ENCODE results near the gene DCAF11.
A peak's percentile ranks its signal among the peaks of the same experiment; 100 is the strongest.
"Not testable (repeated sequence)": the region's sequence is repeated elsewhere in the genome, so short reads cannot be mapped to it uniquely, and the experiment has no call there.

DCAF11 gene

GRCh38 chr14:24100197-24100981 lies 14.2 kb upstream of the DCAF11 start:
- no peak for FAIRE-seq
- TF ChIP-seq POLR2A (IDR thresholded peaks at IDR 0.05; ENCODE audit: low read depth, low read length) (no peak), POLR2AphosphoS5 (IDR thresholded peaks at IDR 0.05; ENCODE audit: low read depth, low read length) (no peak), TAF1 (IDR thresholded peaks at IDR 0.05; ENCODE audit: borderline replicate concordance, low read depth, low read length) (no peak)

GRCh38 chr14:24100982-24101494 lies 13.5 kb upstream of the DCAF11 start:
- no peak for TF ChIP-seq TAF1 (IDR thresholded peaks at IDR 0.05; ENCODE audit: borderline replicate concordance, low read depth, low read length)
- TF ChIP-seq POLR2A (IDR thresholded peaks at IDR 0.05; ENCODE audit: low read depth, low read length) = no peak
- no peak for TF ChIP-seq POLR2AphosphoS5 (IDR thresholded peaks at IDR 0.05; ENCODE audit: low read depth, low read length)
- DNase-seq (ENCODE audit: insufficient read length) (no peak), FAIRE-seq (no peak)

More at GRCh38 chr14:24100197-24100981, 14.2 kb upstream of the DCAF11 start:
- no peak for DNase-seq (ENCODE audit: insufficient read length)

- DNase-seq (ENCODE audit: insufficient read length) = no peak
- TF ChIP-seq TAF1 (IDR thresholded peaks at IDR 0.05; ENCODE audit: borderline replicate concordance, low read depth, low read length) (no peak), POLR2A (IDR thresholded peaks at IDR 0.05; ENCODE audit: low read depth, low read length) (no peak), POLR2AphosphoS5 (IDR thresholded peaks at IDR 0.05; ENCODE audit: low read depth, low read length) (no peak)
- FAIRE-seq = no peak
Observed at GRCh38 chr14:24102357-24103048, 12.1 kb upstream of the DCAF11 start.

- TF ChIP-seq TAF1 (IDR thresholded peaks at IDR 0.05; ENCODE audit: borderline replicate concordance, low read depth, low read length) (no peak), POLR2AphosphoS5 (IDR thresholded peaks at IDR 0.05; ENCODE audit: low read depth, low read length) (no peak), POLR2A (IDR thresholded peaks at IDR 0.05; ENCODE audit: low read depth, low read length) (no peak)
- no peak for FAIRE-seq
- no peak for DNase-seq (ENCODE audit: insufficient read length)
Observed at GRCh38 chr14:24103451-24103850, 11.1 kb upstream of the DCAF11 start.

- DNase-seq (ENCODE audit: insufficient read length); FAIRE-seq: not testable (repeated sequence)
Observed at GRCh38 chr14:24105609-24106239, 8.9 kb upstream of the DCAF11 start.

- no peak for DNase-seq (ENCODE audit: insufficient read length)
- FAIRE-seq = no peak
- no peak for TF ChIP-seq TAF1 (IDR thresholded peaks at IDR 0.05; ENCODE audit: borderline replicate concordance, low read depth, low read length)
Observed at GRCh38 chr14:24106672-24107271, 7.8 kb upstream of the DCAF11 start.

GRCh38 chr14:24108336-24108874 lies 6.2 kb upstream of the DCAF11 start:
- FAIRE-seq = no peak
- TF ChIP-seq POLR2AphosphoS5 (IDR thresholded peaks at IDR 0.05; ENCODE audit: low read depth, low read length) (no peak), POLR2A (IDR thresholded peaks at IDR 0.05; ENCODE audit: low read depth, low read length) (no peak), TAF1 (IDR thresholded peaks at IDR 0.05; ENCODE audit: borderline replicate concordance, low read depth, low read length) (no peak)

GRCh38 chr14:24110060-24110459 lies 4.5 kb upstream of the DCAF11 start:
- DNase-seq (ENCODE audit: insufficient read length) = no peak
- FAIRE-seq = peak; percentile 21
- TF ChIP-seq TAF1 (IDR thresholded peaks at IDR 0.05; ENCODE audit: borderline replicate concordance, low read depth, low read length) = no peak
- no peak for TF ChIP-seq POLR2A (IDR thresholded peaks at IDR 0.05; ENCODE audit: low read depth, low read length)

More at GRCh38 chr14:24108336-24108874, 6.2 kb upstream of the DCAF11 start:
- DNase-seq (ENCODE audit: insufficient read length) = no peak

GRCh38 chr14:24110523-24110922 lies 4.1 kb upstream of the DCAF11 start:
- no peak for DNase-seq (ENCODE audit: insufficient read length)
- TF ChIP-seq POLR2A (IDR thresholded peaks at IDR 0.05; ENCODE audit: low read depth, low read length) (no peak), TAF1 (IDR thresholded peaks at IDR 0.05; ENCODE audit: borderline replicate concordance, low read depth, low read length) (no peak), POLR2AphosphoS5 (IDR thresholded peaks at IDR 0.05; ENCODE audit: low read depth, low read length) (no peak)
- no peak for FAIRE-seq

- no peak for TF ChIP-seq POLR2A (IDR thresholded peaks at IDR 0.05; ENCODE audit: low read depth, low read length)
- TF ChIP-seq TAF1 (IDR thresholded peaks at IDR 0.05; ENCODE audit: borderline replicate concordance, low read depth, low read length) = no peak
- TF ChIP-seq POLR2AphosphoS5 (IDR thresholded peaks at IDR 0.05; ENCODE audit: low read depth, low read length) = no peak
- DNase-seq (ENCODE audit: insufficient read length) (no peak), FAIRE-seq (no peak)
Observed at GRCh38 chr14:24113379-24113800, 1.2 kb upstream of the DCAF11 start.

GRCh38 chr14:24113801-24114531 lies 611 bp upstream of the DCAF11 start:
- FAIRE-seq (no peak), DNase-seq (ENCODE audit: insufficient read length) (peak; percentile 69)
- TF ChIP-seq POLR2AphosphoS5 (IDR thresholded peaks at IDR 0.05; ENCODE audit: low read depth, low read length) (peak; percentile 88), POLR2A (IDR thresholded peaks at IDR 0.05; ENCODE audit: low read depth, low read length) (peak; percentile 85), TAF1 (IDR thresholded peaks at IDR 0.05; ENCODE audit: borderline replicate concordance, low read depth, low read length) (peak; percentile 7; the same call in 1 of the 2 replicates)
